ENCODE data around the gene EXOC5. TPM values are rescaled to one million over a fixed set of nuclear protein-coding genes. Genes with fewer than 3 reads are reported as not detected.

The EXOC5 gene
- polyA plus RNA-seq, 1 donor from 2014 or later: 138 TPM

DNA sequence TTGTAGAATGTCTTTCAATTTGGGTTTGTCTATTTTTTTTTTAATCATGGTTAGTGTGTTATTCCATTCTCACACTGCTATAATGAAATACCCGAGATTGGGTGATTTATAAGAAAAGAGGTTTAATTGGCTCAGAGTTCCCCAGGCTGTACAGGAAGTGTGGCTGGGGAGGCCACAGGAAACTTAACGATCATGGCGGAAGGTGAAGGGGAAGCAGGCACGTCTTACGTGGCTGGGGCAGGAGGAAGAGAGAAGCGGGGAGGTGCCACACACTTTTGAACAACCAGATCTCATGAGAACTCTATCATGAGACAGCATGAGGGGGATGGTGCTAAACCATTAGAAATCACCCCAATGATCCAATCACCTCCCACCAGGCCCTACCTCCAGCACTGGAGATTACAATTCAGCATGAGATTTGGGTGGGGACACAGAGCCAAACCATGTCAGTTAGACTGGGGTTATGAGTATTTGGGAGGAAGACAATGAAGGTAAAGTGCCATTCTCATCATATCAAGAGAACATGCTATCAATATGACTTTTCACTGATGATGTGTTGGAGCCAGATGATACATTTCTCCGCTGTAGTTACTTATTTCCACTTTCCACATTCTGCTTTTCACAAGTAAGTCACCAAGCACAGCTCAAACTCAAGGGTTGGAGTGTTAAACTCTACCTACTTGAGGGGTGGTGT lies 45.8 kb upstream of the EXOC5 start:
- H4K20me1 ChIP-seq (ENCODE audit: insufficient read depth): no peaks in the 10 kb centered on the region
- TF ChIP-seq TAF1 (IDR thresholded peaks at IDR 0.05; ENCODE audit: low read depth) (no peak), REST (IDR thresholded peaks at IDR 0.05; ENCODE audit: borderline replicate concordance) (no peak)
- TF ChIP-seq, protein P1, sequence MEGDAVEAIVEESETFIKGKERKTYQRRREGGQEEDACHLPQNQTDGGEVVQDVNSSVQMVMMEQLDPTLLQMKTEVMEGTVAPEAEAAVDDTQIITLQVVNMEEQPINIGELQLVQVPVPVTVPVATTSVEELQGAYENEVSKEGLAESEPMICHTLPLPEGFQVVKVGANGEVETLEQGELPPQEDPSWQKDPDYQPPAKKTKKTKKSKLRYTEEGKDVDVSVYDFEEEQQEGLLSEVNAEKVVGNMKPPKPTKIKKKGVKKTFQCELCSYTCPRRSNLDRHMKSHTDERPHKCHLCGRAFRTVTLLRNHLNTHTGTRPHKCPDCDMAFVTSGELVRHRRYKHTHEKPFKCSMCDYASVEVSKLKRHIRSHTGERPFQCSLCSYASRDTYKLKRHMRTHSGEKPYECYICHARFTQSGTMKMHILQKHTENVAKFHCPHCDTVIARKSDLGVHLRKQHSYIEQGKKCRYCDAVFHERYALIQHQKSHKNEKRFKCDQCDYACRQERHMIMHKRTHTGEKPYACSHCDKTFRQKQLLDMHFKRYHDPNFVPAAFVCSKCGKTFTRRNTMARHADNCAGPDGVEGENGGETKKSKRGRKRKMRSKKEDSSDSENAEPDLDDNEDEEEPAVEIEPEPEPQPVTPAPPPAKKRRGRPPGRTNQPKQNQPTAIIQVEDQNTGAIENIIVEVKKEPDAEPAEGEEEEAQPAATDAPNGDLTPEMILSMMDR (IDR thresholded peaks at IDR 0.05; ENCODE audit: poor library complexity, severe bottlenecking): no peak

DNA sequence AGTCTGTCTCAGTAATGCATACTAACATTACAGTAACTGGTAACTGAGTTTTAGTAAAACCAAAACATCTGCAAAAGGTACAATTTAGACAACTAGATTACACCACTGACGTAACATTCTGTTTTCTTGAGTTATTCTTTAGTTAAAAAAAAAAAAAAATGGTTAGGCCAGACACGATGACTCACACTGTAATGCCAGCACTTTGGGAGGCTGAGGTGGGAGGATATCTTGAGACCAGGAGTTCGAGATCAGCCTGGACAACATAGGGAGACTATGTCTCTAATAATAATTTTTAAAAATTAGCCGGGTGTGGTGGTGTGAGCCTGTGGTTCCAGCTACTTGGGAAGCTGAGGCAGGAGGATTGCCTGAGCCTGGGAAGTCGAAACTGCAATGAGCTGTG lies 34.2 kb upstream of the EXOC5 start:
- Histone ChIP-seq H3K4me2 (ENCODE audit: low read length) (no peak overlapping the region), H3K27ac (ENCODE audit: low read length) (no peak overlapping the region)
- no peak for TF ChIP-seq RAD21 (conservative IDR thresholded peaks at IDR 0.05)
- no peak for TF ChIP-seq TAF1 (IDR thresholded peaks at IDR 0.05; ENCODE audit: low read depth)
- no peak for TF ChIP-seq REST (IDR thresholded peaks at IDR 0.05; ENCODE audit: borderline replicate concordance)
- no peak for TF ChIP-seq POLR2AphosphoS5 (IDR thresholded peaks at IDR 0.05)
- TF ChIP-seq, protein P1 (IDR thresholded peaks at IDR 0.05; ENCODE audit: poor library complexity, severe bottlenecking): no peak
- no peak for TF ChIP-seq EZH2 (IDR thresholded peaks at IDR 0.05; ENCODE audit: borderline replicate concordance, insufficient read depth, low read length, poor library complexity, severe bottlenecking)
- no peak for TF ChIP-seq EP300 (conservative IDR thresholded peaks at IDR 0.05; ENCODE audit: poor library complexity, severe bottlenecking)
- no peak for TF ChIP-seq SMC3 (conservative IDR thresholded peaks at IDR 0.05; ENCODE audit: poor library complexity)
- TF ChIP-seq MXI1 (conservative IDR thresholded peaks at IDR 0.05; ENCODE audit: poor library complexity, severe bottlenecking): no peak

More for the DNA sequence above, 45.8 kb upstream of the EXOC5 start:
- H3K9ac ChIP-seq (ENCODE audit: low read length): no peak overlapping the region
- H2AFZ ChIP-seq (ENCODE audit: low read depth, low read length): no peak overlapping the region
- no peaks in the 10 kb centered on the region for H3K9me3 ChIP-seq (ENCODE audit: low read length)
- H3K27ac ChIP-seq (ENCODE audit: low read length): no peak overlapping the region
- H3K4me2 ChIP-seq (ENCODE audit: low read length): no peak overlapping the region
- no peaks in the 10 kb centered on the region for H3K79me2 ChIP-seq (replicated peaks; ENCODE audit: insufficient read depth, low read length)
- no peaks in the 10 kb centered on the region for H3K27me3 ChIP-seq (ENCODE audit: insufficient read depth, low read depth, low read length)
- no peak overlapping the region for H3K4me3 ChIP-seq (ENCODE audit: low read length)
- no peaks in the 10 kb centered on the region for H3K9me2 ChIP-seq (ENCODE audit: insufficient read depth, low read length)
- no peaks in the 10 kb centered on the region for H3K36me3 ChIP-seq (ENCODE audit: insufficient read depth, low read length)
- H3F3A ChIP-seq (ENCODE audit: insufficient read depth, low read length, poor library complexity, severe bottlenecking): no peaks in the 10 kb centered on the region

More for the DNA sequence above, 34.2 kb upstream of the EXOC5 start:
- no peak overlapping the region for H3K4me3 ChIP-seq (ENCODE audit: low read length)
- H3K79me2 ChIP-seq (replicated peaks; ENCODE audit: insufficient read depth, low read length): no peaks in the 10 kb centered on the region
- H3F3A ChIP-seq (ENCODE audit: insufficient read depth, low read length, poor library complexity, severe bottlenecking): no peaks in the 10 kb centered on the region
- H2AFZ ChIP-seq (ENCODE audit: low read depth, low read length): no peak overlapping the region
- no peaks in the 10 kb centered on the region for H3K9me3 ChIP-seq (ENCODE audit: low read length)
- no peaks in the 10 kb centered on the region for H4K20me1 ChIP-seq (ENCODE audit: insufficient read depth)
- H3K27me3 ChIP-seq (ENCODE audit: insufficient read depth, low read depth, low read length): no peaks in the 10 kb centered on the region
- no peak overlapping the region for H3K9ac ChIP-seq (ENCODE audit: low read length)
- no peaks in the 10 kb centered on the region for H3K36me3 ChIP-seq (ENCODE audit: insufficient read depth, low read length)
- H3K9me2 ChIP-seq (ENCODE audit: insufficient read depth, low read length): no peaks in the 10 kb centered on the region
